ENCODE data around the gene DEGS2. TPM values are rescaled to one million over a fixed set of nuclear protein-coding genes. Genes with fewer than 3 reads are reported as not detected.

The DEGS2 gene
- total and polyA plus RNA-seq, 2 of the 13 experiments (the other 11 are each of a cell fraction or from before 2014, with no cell fraction given), result 0.09 TPM

- TF ChIP-seq, protein P1, sequence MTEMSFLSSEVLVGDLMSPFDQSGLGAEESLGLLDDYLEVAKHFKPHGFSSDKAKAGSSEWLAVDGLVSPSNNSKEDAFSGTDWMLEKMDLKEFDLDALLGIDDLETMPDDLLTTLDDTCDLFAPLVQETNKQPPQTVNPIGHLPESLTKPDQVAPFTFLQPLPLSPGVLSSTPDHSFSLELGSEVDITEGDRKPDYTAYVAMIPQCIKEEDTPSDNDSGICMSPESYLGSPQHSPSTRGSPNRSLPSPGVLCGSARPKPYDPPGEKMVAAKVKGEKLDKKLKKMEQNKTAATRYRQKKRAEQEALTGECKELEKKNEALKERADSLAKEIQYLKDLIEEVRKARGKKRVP (CRISPR knock-in tag; IDR thresholded peaks at IDR 0.05), result peak in 1 of 2 experiments; percentile 77; a peak in 1 of 4 replicates
- TF ChIP-seq DPF2 (CRISPR knock-in tag; IDR thresholded peaks at IDR 0.05; ENCODE audit: borderline replicate concordance, low read depth) (peak; percentile 78; the same call in 1 of the 2 replicates), ZFYVE20 (CRISPR knock-in tag; IDR thresholded peaks at IDR 0.05; ENCODE audit: borderline replicate concordance, low read depth) (no peak), MAFG (CRISPR knock-in tag; IDR thresholded peaks at IDR 0.05) (no peak), ZNF75D (CRISPR knock-in tag; IDR thresholded peaks at IDR 0.05; ENCODE audit: borderline replicate concordance) (no peak), ZNF777 (CRISPR knock-in tag; IDR thresholded peaks at IDR 0.05) (0 out of 2 replicates have a peak, but pooled peaks have one; percentile 23), SMYD3 (CRISPR knock-in tag; IDR thresholded peaks at IDR 0.05) (0 out of 2 replicates have a peak, but pooled peaks have one; percentile 34), NFKBIZ (CRISPR knock-in tag; IDR thresholded peaks at IDR 0.05) (0 out of 2 replicates have a peak, but pooled peaks have one; percentile 54), ZBTB1 (CRISPR knock-in tag; IDR thresholded peaks at IDR 0.05; ENCODE audit: borderline replicate concordance) (no peak), FOXA1 (IDR thresholded peaks at IDR 0.05) (peak; percentile 69), FOXA1 (CRISPR knock-in tag; IDR thresholded peaks at IDR 0.05) (peak; percentile 97), ZFY (CRISPR knock-in tag; IDR thresholded peaks at IDR 0.05) (peak; percentile 22; the same call in 1 of the 2 replicates), ZNF232 (CRISPR knock-in tag; IDR thresholded peaks at IDR 0.05; ENCODE audit: borderline replicate concordance) (0 out of 2 replicates have a peak, but pooled peaks have one; percentile 36), PHF21A (CRISPR knock-in tag; IDR thresholded peaks at IDR 0.05) (peak; percentile 95), PHF5A (CRISPR knock-in tag; IDR thresholded peaks at IDR 0.05; ENCODE audit: low read depth, unreplicated experiment) (no peak), HNF4A (CRISPR knock-in tag; IDR thresholded peaks at IDR 0.05) (peak; percentile 66), ZC3H4 (CRISPR knock-in tag; IDR thresholded peaks at IDR 0.05; ENCODE audit: borderline replicate concordance) (no peak), KMT2B (CRISPR knock-in tag; IDR thresholded peaks at IDR 0.05) (peak; percentile 43; the same call in 1 of the 2 replicates), ZFP36L2 (CRISPR knock-in tag; IDR thresholded peaks at IDR 0.05) (no peak), KLF6 (CRISPR knock-in tag; IDR thresholded peaks at IDR 0.05) (0 out of 2 replicates have a peak, but pooled peaks have one; percentile 59), MEIS1 (CRISPR knock-in tag; IDR thresholded peaks at IDR 0.05; ENCODE audit: borderline replicate concordance) (0 out of 2 replicates have a peak, but pooled peaks have one; percentile 22), NONO (IDR thresholded peaks at IDR 0.05) (no peak), NONO (CRISPR knock-in tag; conservative IDR thresholded peaks at IDR 0.05) (peak; percentile 76), HOXD1 (CRISPR knock-in tag; IDR thresholded peaks at IDR 0.05) (0 out of 2 replicates have a peak, but pooled peaks have one; percentile 42), PHF8 (CRISPR knock-in tag; IDR thresholded peaks at IDR 0.05) (no peak)
- TF ChIP-seq, protein P2, sequence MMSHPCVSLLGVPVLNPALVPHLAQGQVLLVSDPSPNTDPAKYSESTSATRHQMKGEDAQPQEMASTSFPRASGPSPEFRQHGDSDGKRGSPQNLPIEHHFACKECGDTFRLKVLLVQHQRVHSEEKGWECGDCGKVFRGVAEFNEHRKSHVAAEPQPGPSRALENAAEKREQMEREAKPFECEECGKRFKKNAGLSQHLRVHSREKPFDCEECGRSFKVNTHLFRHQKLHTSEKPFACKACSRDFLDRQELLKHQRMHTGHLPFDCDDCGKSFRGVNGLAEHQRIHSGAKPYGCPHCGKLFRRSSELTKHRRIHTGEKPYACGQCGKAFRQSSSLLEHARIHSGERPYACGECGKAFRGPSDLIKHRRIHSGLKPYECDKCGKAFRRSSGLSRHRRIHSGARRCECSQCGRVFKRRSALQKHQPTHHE (CRISPR knock-in tag; IDR thresholded peaks at IDR 0.05; ENCODE audit: borderline replicate concordance), result peak; percentile 59; the same call in 1 of the 2 replicates
- TF ChIP-seq, protein P3, sequence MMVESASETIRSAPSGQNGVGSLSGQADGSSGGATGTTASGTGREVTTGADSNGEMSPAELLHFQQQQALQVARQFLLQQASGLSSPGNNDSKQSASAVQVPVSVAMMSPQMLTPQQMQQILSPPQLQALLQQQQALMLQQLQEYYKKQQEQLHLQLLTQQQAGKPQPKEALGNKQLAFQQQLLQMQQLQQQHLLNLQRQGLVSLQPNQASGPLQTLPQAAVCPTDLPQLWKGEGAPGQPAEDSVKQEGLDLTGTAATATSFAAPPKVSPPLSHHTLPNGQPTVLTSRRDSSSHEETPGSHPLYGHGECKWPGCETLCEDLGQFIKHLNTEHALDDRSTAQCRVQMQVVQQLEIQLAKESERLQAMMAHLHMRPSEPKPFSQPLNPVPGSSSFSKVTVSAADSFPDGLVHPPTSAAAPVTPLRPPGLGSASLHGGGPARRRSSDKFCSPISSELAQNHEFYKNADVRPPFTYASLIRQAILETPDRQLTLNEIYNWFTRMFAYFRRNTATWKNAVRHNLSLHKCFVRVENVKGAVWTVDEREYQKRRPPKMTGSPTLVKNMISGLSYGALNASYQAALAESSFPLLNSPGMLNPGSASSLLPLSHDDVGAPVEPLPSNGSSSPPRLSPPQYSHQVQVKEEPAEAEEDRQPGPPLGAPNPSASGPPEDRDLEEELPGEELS (CRISPR knock-in tag; IDR thresholded peaks at IDR 0.05), result peak; percentile 94
These were observed 44.8 kb upstream of the DEGS2 start (continued) for GRCh38 chr14:100203962-100204834.

Data from HepG2 (cell line).